HepG2 (cell line): ENCODE measurements around the gene MACROD2. TPM values are rescaled to one million over a fixed set of nuclear protein-coding genes. Genes with fewer than 3 reads are reported as not detected.

Experiments used
- AFF4 ChIP-seq: sonication (generic); formaldehyde crosslinking; IDR thresholded peaks from 2 replicates; pipeline ENCODE4 v1.4.0; 2020; ENCODE audit warnings: missing genetic modification reagents
- BCL6 ChIP-seq: IDR thresholded peaks from 2 replicates; pipeline ENCODE4 v1.6.1; 2016; ENCODE audit warnings: missing genetic modification reagents, missing compliant biosample characterization
- CCAR2 ChIP-seq: fragments of 200-400 bp; formaldehyde crosslinking; optimal IDR thresholded peaks from 2 replicates; pipeline ENCODE3; 2018; ENCODE audit warnings: low read depth, mild to moderate bottlenecking, low read length, moderate library complexity
- CEBPZ ChIP-seq: IDR thresholded peaks from 2 replicates; pipeline ENCODE4 v1.6.1; 2012; ENCODE audit warnings: low read length, improper control_type of control experiment
- ETV5 ChIP-seq: IDR thresholded peaks from 2 replicates; pipeline ENCODE4 v1.6.1; 2018; ENCODE audit warnings: missing biosample characterization, missing genetic modification reagents, inconsistent platforms, borderline replicate concordance
- MAZ ChIP-seq, 2 experiments: sonication (generic) in 1 of 2; formaldehyde crosslinking in 1 of 2; IDR thresholded peaks; 2 replicates each; pipeline versions ENCODE4 v1.5.0 to v1.6.1; 2012 to 2020; ENCODE audit warnings: low read depth in 2 of 2, mild to moderate bottlenecking in 2 of 2, borderline replicate concordance in 1 of 2, improper control_type of control experiment in 1 of 2, low read length in 1 of 2, missing genetic modification reagents in 1 of 2, moderate library complexity in 1 of 2
- TCF7 ChIP-seq: sonication (generic); IDR thresholded peaks from 2 replicates; pipeline ENCODE4 v1.6.1; 2016; ENCODE audit warnings: antibody characterized with exemption, low read depth
- ZBTB26 ChIP-seq: IDR thresholded peaks from 2 replicates; pipeline ENCODE4 v1.6.1; 2016; ENCODE audit warnings: missing compliant biosample characterization, missing genetic modification reagents, borderline replicate concordance
- ZFP36L1 ChIP-seq: sonication (generic); formaldehyde crosslinking; IDR thresholded peaks from 2 replicates; pipeline ENCODE4 v1.8.0; 2022; ENCODE audit warnings: mild to moderate bottlenecking, missing genetic modification reagents, moderate library complexity
- ZMYM3 ChIP-seq: sonication (generic); formaldehyde crosslinking; IDR thresholded peaks from 2 replicates; pipeline ENCODE4 v1.5.1; 2020; ENCODE audit warnings: mild to moderate bottlenecking, missing genetic modification reagents
- ZNF264 ChIP-seq: sonication (generic); formaldehyde crosslinking; IDR thresholded peaks from 2 replicates; pipeline ENCODE4 v1.4.0; 2020; ENCODE audit warnings: missing genetic modification reagents
- ZNF329 ChIP-seq: sonication (generic); formaldehyde crosslinking; IDR thresholded peaks from 2 replicates; pipeline ENCODE4 v1.9.0; 2021; ENCODE audit warnings: low read depth, mild to moderate bottlenecking, missing genetic modification reagents
- polyA plus RNA-seq, 8 experiments: library from polyadenylated mRNA; depleted of rRNA in 3 of 8; stranded (reverse) in 7 of 8; unstranded in 1 of 8; fragments of >200 nt; fragmentation: Illumina TruSeq in 4 of 8; extraction: Trizol in 4 of 8; gene quantifications; 2 replicates each; pipeline versions ENCODE4 v1.2.1 to v1.2.3, GENCODE V29; 2011 to 2016; ENCODE audit warnings: low read depth in 4 of 8, missing spikeins in 1 of 8, mixed read lengths in 1 of 8; ENCODE audit not compliant: insufficient read depth in 1 of 8
- total RNA-seq, 5 experiments: library from RNA; depleted of rRNA; stranded (reverse); fragments of >200 nt; fragmentation: Illumina TruSeq; extraction: Trizol; gene quantifications; 2 replicates each; pipeline ENCODE4 v1.2.3, GENCODE V29; 2016; ENCODE audit warnings: low read depth in 1 of 5

Gene MACROD2
- total and polyA plus RNA-seq, 2 of the 13 experiments (the other 11 are each of a cell fraction or from before 2014, with no cell fraction given): 0.13 to 0.51 TPM

- TF ChIP-seq AFF4 (CRISPR knock-in tag) (no peak), CCAR2 (peak; percentile 52), MAZ (IDR thresholded peaks at IDR 0.05; ENCODE audit: borderline replicate concordance, low read depth, low read length) (no peak), MAZ (CRISPR knock-in tag; IDR thresholded peaks at IDR 0.05; ENCODE audit: low read depth) (no peak), ZFP36L1 (CRISPR knock-in tag) (no peak), ZNF264 (CRISPR knock-in tag) (0 out of 2 replicates have a peak, but pooled peaks have one; percentile 1), ETV5 (no peak), CEBPZ (no peak), ZNF329 (CRISPR knock-in tag) (no peak), BCL6 (CRISPR knock-in tag) (no peak), ZBTB26 (CRISPR knock-in tag) (no peak), ZMYM3 (CRISPR knock-in tag) (no peak), TCF7 (no peak)
Measured at GRCh38 chr20:14986656-14987055, 991.3 kb downstream of the MACROD2 start (continued).
